Activated CD8-positive, alpha-beta memory T cell treated with anti-CD3 and anti-CD28 coated beads for 24 hours (primary cell): ENCODE data around the gene SPARC.
"Not testable (repeated sequence)": the region's sequence is repeated elsewhere in the genome, so short reads cannot be mapped to it uniquely, and the experiment has no call there.

Experiments used
- DNase-seq: peaks from one replicate; pipeline ENCODE4 v3.0.0-alpha.2; 2020

SPARC gene, protein sequence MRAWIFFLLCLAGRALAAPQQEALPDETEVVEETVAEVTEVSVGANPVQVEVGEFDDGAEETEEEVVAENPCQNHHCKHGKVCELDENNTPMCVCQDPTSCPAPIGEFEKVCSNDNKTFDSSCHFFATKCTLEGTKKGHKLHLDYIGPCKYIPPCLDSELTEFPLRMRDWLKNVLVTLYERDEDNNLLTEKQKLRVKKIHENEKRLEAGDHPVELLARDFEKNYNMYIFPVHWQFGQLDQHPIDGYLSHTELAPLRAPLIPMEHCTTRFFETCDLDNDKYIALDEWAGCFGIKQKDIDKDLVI

DNA sequence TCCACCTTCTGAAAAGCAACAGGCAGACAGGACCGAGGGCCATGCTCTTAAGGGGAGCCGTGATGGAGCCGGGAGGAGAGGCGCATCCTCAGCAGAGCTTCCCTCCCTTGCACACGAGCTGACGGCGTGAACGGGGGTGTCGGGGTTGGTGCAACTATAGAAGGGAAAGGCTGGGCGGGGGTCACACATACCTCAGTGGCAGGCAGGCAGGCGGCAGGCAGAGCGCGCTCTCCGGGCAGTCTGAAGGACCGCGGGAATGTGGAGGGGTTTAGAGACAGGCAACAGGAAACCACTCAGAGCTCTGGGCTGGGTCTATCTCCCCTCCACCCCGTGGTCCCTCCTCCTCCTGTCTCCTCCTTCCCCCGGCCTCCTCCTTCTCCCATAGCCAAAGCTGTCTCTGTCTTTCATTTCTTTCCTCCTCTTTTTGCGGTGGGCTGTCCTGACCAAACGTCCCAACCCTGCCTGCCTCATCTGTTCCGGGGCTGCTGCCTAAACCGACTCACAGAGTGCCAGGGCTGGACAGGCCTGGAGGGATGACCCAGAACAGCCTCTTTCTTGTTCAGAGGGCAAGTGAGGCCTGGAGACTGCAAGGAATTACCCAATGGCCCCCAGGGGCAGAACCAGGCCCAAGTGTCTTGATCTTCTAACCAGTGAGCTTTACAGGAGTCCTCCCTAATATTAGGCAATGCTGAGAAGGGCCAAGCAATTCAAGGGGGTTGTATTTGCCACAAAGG lies at the start of gene SPARC:
SPARC (minus strand) TSS at position 242 of the 734 bp plus-strand sequence. CDS start 10,727 bp downstream, outside the sequence.
- DNase-seq, result no peak

DNA sequence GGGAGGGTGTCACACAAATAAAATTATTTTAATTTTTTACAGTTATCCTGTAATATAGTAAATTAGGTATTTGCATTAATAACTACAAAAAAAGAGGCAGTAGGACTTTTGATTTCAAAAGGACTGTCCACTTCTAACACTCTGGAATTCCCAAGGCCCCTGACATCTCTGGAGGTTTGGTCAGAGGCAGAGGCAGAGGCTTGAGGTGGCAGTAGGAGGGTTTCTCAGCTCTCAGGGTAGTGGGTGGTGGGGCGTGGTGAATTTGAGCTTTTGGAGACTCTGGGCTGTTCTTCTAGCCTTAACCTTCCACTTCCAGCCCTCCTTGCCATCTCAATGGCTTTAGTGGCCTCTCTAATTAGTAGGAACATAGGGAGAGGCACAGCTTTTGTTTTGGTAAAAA lies 48.9 kb upstream of the SPARC start:
- no peak for DNase-seq

DNA sequence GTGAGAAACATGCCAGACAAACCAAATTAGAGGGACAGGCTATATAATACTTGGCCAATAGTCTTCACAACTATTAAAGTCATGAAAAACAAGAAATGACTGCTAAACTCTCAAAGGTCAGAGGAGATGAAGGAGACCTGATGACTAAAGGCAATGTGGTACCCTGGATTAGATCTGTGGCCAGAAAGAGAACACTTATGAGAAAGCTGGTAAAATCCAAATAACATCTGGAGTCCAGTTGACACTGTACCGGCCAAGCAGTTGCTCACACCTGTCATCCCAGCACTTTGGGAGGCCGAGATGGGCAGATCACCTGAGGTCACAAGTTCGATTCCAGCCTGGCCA lies 47.3 kb upstream of the SPARC start:
- DNase-seq, result no peak

DNA sequence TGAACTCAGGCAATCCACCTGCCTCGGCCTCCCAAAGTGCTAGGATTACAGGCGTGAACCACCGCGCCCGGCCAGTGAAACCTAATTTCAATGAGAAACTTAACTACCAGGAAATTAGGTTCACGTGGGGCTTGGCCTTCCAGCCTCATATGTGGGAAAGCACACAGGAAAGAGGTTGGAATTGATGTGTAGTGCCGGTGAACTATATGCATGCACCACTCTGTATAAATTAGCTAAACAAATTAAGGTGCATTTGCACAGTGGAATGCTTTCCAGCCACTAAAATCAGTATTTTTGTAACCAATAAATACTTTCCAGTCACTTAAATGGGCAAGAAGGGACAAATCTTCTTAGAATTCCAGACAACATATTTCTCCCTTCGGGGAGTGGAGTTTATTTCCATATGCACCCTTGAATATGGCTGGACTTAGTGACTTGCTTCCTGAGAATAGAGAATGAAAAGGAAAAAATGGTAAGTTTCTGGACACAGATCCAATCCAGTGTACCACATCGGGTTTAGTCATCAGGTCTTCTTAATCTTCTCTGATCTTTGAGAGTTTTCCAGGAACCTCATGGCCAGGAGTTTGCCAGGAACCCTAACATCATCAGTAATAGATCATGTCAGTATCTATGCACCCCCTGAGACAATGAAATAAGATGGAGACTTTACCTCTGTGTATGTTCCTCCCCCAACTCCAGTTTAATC lies 46.8 kb upstream of the SPARC start:
- DNase-seq, result no peak

DNA sequence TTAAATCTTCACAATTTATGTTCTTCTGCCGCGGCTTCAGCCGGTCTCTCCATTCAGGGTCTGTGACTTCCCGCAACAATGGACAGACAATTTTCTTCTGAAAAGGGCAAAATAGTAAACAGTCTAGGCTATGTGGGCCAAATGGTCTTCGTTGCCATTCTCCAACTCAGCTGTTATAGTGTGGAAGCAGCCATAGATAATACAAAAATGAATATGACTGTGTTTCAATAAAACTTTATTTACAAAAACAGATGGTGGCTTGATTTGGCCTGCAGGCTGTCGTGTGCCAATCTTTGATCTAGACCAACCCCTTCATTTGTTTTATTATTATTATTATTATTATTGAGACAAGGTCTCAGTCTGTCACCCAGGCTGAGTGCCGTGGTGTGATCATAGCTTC lies 43.7 kb upstream of the SPARC start:
- DNase-seq, result no peak

DNA sequence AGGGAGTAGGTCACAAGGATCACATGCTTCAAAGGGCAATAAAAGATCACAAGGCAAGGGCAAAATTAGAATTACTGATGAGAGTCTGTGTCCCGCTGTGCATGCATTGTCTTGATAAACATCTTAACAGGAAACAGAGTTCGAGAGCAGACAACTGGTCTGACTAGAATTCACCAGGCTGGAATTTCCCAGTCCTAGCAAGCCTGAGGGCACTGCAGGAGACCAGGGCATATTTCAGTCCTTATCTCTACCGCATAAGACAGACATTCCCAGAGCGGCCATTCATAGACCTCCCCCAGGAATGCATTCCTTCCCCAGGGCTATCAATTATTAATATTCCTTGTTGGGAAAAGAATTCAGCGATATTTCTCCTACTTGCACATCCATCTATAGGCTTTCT lies 42.9 kb upstream of the SPARC start:
- DNase-seq, result not testable (repeated sequence)

DNA sequence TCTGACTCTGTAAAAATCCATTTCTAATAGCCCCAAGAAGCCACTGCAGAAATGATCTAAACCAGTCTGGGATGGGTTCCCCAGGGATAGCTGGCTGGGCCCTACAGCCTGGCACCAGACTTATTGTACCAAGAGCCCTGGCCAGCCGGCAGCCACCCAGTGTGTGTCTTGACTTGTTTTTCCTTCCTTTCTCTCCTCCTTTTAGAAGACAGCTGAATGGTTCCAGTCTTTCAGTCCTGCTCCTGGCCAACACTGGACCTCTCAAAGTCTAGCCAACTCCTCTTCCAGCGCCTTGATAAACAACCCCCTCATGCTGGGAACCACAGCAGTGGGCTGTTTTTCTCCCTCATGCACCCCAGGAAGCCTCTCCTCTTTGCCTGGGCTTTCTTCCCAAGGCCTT lies 37.6 kb upstream of the SPARC start:
- DNase-seq, result no peak

DNA sequence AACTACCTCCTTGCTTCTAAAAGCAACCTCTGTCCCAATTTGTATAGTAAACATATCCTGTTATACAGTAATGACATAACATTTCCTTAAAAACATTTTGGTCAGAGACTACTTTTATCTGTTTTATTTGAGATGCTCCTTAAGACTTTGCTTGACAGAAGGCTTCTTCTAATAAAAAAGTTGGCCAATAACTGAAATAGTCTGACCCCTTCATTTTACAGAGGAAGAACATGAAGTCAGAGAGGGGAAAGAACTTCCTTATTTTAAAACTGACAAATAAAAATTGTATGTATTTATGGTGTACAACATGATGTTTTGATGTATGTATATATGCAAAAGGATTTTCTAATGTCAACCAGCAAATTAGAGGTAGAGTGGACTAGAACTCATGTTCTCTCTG lies 35.8 kb upstream of the SPARC start:
- no peak for DNase-seq

DNA sequence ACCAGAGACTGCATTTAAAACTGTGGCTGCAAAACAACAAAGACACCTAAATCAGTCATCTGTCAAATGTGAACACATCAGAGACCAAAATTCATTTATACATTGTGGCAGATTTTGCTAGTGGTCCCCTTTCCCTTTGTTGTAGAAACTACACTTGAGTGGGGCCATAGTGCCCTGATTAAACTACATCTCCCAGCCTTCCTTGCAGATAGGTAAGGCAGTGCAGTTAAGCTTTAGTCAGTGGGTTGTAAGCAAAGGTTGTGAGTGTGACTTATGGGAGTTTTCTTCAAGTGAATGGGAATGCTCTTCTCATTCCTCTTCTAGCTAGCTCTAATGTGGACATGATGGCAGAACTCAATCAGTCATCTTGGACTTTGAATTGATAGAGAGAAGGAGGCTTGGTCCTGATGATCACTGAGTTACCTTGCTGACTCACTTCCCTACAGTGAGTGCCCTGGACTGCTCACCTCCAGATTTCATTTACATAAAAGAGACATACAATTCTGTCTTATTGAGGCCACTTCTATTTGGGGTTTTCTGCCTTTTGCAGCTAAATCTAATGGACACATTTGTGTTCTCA lies 35.2 kb upstream of the SPARC start:
- DNase-seq, result no peak

DNA sequence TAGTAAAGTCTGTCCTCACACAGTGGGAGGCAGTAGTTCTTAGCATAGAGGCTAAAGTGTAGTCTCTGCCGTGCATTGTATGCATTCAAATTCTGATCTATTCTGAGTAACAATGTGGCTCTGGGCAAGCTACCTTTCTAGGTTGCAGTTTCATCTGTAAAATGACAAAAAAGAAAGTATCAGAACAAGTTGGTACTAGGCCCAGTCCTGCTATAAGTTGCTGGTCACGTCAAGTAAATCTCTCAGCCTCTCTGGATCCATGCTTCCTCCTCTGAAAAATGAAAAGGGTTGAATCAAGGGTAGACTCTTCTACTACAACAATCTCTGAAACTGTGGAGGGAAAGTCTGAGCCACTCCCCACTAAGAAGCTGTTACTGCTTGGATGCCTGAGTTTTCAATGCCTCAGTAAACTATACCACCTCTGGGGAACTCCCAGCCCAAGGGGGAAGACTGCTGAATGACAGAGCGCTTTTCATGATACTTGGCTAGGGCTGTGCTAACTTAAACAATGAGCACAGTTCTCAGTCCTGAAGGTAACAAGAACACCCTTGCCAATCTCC lies 34.5 kb upstream of the SPARC start:
- no peak for DNase-seq

DNA sequence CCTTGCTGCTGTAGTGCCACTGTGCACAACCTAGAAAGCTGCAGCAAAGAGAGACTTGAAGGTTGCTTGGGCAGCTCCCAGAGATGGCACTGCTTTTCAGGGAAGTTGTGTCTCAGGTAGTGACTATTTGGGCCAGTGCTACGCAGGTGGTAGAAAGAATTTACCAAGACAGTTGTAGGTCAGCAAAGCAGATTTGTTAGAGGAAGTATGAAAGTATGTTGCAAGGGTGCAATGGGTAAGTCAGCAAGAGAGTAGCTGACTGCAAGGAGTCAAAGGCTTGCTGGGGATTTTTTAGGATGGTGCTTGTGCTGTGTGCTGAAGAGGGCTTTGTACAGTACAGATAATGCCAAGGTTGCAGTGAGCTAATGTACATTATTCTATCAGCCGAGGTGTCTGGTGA lies 33.5 kb upstream of the SPARC start:
- DNase-seq, result no peak

DNA sequence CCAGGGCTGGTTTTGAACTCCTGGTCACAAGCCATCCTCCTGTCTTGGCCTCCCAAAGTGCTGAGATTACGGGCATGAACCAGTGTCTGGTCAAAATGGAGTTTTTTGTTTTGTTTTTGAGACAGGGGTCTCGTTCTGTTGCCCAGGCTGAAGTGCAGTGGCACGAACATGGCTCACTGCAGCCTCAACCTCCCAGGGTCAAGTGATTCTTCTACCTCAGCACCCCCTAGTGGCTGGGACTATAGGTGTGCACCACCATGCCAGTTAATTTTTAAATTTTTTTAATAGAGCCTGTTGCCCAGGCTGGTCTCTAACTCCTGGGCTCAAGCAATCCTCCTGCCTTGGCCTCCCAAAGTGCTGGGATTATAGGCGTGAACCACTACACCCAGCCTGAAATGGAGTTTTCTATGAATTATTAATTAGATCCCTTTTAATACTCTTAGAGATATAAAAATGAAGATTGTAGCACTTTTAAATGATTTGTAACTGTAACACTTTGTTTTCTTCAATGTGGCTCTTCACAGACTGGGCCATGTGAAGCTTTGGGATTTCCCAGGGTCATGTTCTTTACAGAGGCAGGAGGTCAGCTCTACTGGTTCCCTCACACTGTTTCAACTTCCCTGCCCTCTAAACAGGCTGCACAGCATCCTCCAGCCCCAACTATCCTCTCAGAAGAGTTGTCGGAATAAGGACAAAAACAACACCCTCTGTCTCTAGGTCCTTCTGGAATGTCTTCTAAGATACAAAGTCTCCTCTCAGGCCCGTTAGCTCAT lies 32.7 kb upstream of the SPARC start:
- no peak for DNase-seq

DNA sequence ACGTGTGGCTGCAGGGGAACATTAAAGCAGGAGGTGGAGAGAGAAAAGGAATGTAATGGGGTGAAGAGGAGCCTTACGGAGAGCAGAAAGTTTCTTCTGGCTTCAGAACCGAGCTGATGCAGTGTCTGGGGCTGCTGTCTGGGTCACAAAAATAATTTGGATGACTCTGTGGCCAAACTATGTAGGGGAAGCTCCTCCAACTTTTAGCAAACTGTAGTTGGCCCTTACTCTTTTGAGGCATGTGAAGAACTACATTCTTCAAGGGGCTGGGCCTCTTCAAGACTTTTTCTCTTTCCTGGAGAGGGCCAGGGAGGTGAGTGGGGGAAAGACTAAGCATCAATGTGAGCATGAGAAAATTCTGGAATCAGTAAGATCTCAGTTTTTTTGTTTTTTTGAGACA lies 31.9 kb upstream of the SPARC start:
- DNase-seq, result no peak

DNA sequence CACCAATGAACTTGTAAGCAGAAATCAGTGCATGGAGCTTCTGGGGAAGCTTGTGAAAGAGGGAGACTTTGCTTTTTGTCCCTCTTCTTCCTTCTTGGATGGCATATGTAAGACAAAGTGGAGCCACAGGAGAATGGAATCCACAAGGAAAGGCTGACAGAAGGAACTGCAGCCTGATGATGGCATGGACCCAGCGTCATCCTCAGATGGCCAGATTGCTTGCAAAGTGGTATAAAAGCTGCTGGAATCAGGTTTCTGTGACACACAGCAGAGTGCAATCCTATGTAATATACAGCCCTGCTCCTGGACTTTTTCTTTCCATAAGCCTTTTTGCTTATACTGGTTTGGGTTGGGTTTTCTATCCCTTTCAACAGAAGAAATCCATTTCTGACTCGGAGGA lies 31.4 kb upstream of the SPARC start:
- DNase-seq, result no peak

DNA sequence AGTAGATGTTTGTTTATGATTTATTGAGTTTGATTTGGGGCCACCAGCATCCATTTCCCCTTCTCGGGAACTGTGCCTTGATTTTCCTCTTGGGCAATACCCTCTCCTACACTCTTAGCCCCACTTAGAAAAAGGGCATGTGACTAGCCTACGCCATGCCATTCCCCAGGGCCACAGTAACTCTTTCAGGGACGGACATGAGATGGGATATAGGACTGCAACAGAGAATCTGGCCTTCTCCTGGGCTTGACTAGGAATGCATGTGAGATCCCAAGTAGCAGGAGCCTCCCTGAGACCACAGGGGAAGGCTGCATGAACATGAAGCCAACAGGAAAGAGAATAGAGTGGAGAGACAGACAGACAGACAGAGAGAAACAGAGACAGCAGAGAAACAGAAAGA lies 30.7 kb upstream of the SPARC start:
- DNase-seq, result no peak

DNA sequence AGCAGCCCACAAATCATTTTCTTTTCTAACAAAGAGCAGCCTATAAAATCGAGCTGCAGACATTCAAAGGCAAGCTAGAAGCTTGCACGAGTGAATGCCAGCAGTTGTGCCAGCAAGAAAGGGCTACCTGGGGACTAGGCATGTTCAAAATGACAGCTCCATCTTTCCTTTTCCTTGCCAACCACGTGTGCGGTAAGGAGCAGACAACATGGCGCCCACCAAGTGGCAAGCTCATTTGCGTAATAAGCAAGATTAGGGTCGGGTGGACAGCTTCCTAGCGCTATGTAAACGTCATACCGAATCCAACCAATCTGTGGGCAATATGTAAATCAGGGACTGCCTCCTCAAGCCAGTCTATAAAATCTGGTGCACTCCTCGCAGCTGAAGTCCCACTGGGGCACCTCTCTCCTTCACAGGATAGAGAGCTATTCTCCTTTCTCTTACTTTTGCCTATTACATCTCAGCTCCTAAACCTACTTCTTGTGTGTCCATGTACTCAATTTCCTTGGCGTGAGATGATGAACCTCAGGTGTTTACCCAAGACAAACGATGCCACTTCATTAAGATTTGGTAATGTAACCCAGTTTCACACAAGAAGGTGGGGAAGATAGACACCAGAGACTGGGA lies 22.5 kb upstream of the SPARC start:
- no peak for DNase-seq

DNA sequence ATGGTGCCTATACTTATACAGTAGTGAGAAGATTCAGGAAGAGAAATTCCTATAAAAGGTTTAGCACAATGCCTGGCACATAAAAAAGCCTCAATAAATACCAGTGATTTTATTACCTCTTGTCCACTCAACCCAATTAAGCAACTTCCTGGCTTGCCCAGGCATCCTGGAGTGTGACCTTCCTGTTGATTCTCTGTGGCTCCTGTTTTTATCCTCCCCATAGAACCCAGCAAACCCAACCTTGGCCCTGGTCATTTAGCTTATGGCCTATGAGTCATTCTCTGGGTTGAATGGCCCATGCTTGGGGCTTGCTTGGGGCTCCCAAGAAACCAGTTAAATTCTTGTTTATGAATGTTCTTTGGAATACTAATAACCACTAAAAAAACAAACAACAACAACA lies 21.4 kb upstream of the SPARC start:
- DNase-seq, result no peak

DNA sequence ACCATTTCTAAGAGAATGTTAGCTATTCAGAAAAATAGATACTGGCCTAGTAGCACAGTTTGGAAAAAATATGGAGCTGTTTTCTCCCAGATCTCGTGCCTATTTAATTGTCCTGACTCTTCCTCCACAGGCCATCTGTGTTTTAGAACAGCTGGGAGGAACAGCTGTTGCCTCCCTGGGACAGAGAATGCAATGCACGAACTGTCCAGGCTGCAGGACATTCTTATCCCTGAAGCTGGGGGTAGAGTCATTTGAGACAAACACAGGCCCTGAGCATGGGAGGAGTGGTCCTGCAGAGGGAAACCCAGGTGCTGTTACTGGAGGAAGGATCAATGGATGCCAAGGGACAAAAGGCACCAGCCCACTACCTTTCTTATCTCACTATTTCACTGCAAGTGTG lies 20.9 kb upstream of the SPARC start:
- no peak for DNase-seq

DNA sequence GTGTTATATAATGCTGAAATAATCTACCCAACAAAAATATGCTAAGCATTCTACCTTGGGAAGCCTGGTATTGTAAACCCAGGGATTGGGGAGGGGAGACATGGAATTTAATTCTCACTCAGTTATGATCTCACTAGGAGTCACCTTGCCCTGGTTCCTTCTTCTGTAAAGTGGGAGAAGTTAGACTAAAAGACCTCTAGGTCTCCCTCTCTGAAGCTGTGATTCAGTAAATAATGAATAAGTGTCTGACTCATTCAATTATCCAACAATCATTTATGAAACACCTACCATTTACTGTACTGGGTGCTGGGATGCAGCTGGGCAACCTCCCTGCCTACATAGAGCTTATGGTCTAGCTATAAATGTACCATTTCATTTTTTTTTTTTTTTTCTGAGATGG lies 20.2 kb upstream of the SPARC start:
- DNase-seq, result no peak

DNA sequence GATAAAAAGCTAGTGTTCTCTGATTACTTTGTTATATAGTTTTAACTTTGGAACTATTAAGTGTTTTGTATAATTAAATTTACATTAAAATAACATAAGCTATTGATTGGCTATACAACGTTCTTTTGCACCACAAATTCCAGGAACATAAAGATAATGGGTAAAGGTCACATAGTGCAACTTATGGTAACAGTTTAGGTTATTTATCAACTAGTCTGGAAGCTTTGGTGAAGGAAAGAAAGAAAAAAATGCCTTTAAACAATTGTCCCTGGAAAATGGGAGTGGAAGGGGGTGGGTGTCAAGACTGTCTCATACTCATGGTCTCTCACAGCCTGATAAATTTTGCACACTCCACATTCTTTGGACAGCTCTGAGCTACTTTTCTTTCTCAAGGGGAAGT lies 17.1 kb upstream of the SPARC start:
- DNase-seq, result no peak

DNA sequence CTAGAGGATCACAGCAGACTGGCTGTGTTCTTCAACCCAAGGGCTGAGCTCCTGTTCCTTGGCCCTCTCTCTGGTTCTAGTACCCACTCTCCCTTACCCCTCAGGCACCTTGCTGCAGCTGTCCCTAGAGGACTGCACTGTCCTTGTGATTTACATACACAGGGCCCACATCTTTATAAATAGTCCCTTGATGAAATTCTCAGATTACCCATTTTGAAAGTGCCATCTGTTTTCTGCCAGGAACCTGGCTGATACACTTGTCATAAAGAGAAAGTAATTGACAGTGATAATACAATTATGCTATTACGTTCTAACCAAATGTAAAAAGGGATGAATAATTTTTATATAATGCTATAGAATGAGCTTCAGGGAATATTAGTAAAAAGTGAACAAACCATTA lies 16.5 kb upstream of the SPARC start:
- DNase-seq, result no peak

DNA sequence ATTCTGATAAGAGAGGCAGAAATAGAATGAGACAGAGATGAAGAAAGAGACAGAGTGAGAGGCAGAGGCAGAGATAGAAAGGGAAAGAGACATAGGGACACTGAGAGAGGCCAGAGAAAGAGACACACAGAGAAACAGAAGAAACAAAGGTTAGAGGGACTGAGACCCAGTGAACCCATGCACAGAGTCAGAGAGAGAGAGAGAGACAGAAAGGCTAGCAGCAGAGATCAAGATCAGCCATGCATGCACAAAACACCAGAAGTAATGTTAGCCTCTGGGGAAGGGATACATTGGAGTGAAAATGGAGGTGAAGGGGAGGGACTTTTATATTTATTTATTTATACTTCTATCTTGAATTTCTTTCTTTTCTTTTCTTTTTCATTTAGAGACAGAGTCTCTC lies 14.1 kb upstream of the SPARC start:
- DNase-seq, result no peak
